ENCODE measurements around the gene TDRD12. TPM values are rescaled to one million over a fixed set of nuclear protein-coding genes. Genes with fewer than 3 reads are reported as not detected.

Gene TDRD12
- total RNA-seq, 1 experiment from 2014 or later, result 1.3 TPM

GRCh38 chr19:32876236-32876918 lies 156.8 kb downstream of the TDRD12 start (continued):
- no peak for TF ChIP-seq ZNF532 (CRISPR knock-in tag; IDR thresholded peaks at IDR 0.05; ENCODE audit: borderline replicate concordance)
- TF ChIP-seq, protein P1, sequence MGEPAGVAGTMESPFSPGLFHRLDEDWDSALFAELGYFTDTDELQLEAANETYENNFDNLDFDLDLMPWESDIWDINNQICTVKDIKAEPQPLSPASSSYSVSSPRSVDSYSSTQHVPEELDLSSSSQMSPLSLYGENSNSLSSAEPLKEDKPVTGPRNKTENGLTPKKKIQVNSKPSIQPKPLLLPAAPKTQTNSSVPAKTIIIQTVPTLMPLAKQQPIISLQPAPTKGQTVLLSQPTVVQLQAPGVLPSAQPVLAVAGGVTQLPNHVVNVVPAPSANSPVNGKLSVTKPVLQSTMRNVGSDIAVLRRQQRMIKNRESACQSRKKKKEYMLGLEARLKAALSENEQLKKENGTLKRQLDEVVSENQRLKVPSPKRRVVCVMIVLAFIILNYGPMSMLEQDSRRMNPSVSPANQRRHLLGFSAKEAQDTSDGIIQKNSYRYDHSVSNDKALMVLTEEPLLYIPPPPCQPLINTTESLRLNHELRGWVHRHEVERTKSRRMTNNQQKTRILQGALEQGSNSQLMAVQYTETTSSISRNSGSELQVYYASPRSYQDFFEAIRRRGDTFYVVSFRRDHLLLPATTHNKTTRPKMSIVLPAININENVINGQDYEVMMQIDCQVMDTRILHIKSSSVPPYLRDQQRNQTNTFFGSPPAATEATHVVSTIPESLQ (CRISPR knock-in tag; IDR thresholded peaks at IDR 0.05), result no peak

DNA sequence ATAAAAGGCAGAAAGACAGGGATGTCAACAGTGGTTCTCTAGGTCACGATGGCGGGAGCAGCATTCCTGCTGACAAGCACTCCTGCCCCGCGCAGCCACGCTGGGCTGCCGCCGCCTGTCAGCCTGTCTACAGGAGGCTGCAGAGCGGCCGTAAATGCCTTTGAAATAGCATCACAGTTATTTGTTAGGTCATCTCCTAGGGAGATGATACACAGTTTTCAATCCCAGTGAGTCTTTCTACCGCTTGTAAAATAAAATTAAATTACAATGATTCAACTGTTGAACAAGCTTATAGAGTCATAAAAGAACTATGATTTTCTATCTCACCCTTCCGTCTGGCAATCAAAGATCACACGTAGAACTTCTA lies 157.3 kb downstream of the TDRD12 start:
- no peak for DNase-seq (ENCODE audit: low spot score)
- Mint-ChIP-seq H3K4me3 (no peak overlapping the region), H3K36me3 (no peaks in the 10 kb centered on the region; the same call in 1 of the 2 replicates), H3K27me3 (ENCODE audit: low read depth) (no peaks in the 10 kb centered on the region), H3K4me1 (peaks cover 11% of the 10 kb centered on the region), H3K27ac (no peak overlapping the region), H3K9me3 (peaks cover 8% of the 10 kb centered on the region)
- CTCF ChIA-PET, result interaction anchor here (1.4 kb wide), 1 partner anchor 8 kb away, joined by 3 read pairs; no protein-coding TSS in a partner anchor
- no peak for TF ChIP-seq RORB (CRISPR knock-in tag; IDR thresholded peaks at IDR 0.05)
- no peak for TF ChIP-seq E2F4 (CRISPR knock-in tag; IDR thresholded peaks at IDR 0.05; ENCODE audit: borderline replicate concordance, low read depth)
- TF ChIP-seq ZNF281 (CRISPR knock-in tag; IDR thresholded peaks at IDR 0.05), result no peak
- TF ChIP-seq SOX15 (CRISPR knock-in tag; IDR thresholded peaks at IDR 0.05), result no peak
- no peak for TF ChIP-seq ZNF671 (CRISPR knock-in tag; IDR thresholded peaks at IDR 0.05)
- no peak for TF ChIP-seq SP1 (CRISPR knock-in tag; conservative IDR thresholded peaks at IDR 0.05)
- no peak for TF ChIP-seq ETV6 (CRISPR knock-in tag; IDR thresholded peaks at IDR 0.05)
- no peak for TF ChIP-seq SMAD4 (CRISPR knock-in tag; IDR thresholded peaks at IDR 0.05)
- no peak for TF ChIP-seq TEAD4 (CRISPR knock-in tag; IDR thresholded peaks at IDR 0.05)
- no peak for TF ChIP-seq RELA (CRISPR knock-in tag; IDR thresholded peaks at IDR 0.05; ENCODE audit: borderline replicate concordance)
- TF ChIP-seq ZNF121 (CRISPR knock-in tag; IDR thresholded peaks at IDR 0.05), result no peak
- TF ChIP-seq NR2C2 (CRISPR knock-in tag; IDR thresholded peaks at IDR 0.05), result no peak
- TF ChIP-seq FOXJ3 (CRISPR knock-in tag; IDR thresholded peaks at IDR 0.05; ENCODE audit: borderline replicate concordance), result no peak
- TF ChIP-seq FOXP4 (CRISPR knock-in tag; IDR thresholded peaks at IDR 0.05), result no peak
- no peak for TF ChIP-seq CREB1 (CRISPR knock-in tag; IDR thresholded peaks at IDR 0.05)
- TF ChIP-seq, protein P2, sequence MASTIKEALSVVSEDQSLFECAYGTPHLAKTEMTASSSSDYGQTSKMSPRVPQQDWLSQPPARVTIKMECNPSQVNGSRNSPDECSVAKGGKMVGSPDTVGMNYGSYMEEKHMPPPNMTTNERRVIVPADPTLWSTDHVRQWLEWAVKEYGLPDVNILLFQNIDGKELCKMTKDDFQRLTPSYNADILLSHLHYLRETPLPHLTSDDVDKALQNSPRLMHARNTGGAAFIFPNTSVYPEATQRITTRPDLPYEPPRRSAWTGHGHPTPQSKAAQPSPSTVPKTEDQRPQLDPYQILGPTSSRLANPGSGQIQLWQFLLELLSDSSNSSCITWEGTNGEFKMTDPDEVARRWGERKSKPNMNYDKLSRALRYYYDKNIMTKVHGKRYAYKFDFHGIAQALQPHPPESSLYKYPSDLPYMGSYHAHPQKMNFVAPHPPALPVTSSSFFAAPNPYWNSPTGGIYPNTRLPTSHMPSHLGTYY (CRISPR knock-in tag; IDR thresholded peaks at IDR 0.05), result no peak
- TF ChIP-seq, protein P1 (CRISPR knock-in tag; IDR thresholded peaks at IDR 0.05), result no peak
- no peak for ATAC-seq
- POLR2A ChIA-PET, result interaction anchor here (0.7 kb wide), 1 partner anchor 51 kb away, joined by 3 read pairs; no protein-coding TSS in a partner anchor
